Mucosa of descending colon (tissue), 3 donors: Measurements from ENCODE around the gene ACTN3. TPM values are rescaled to one million over a fixed set of nuclear protein-coding genes. Genes with fewer than 3 reads are reported as not detected.

Experiments
- ATAC-seq: fragments of 200-7000 bp; cut with Tn5 transposase; one replicate; pipeline ENCODE4 v1.9.1; 2020; ENCODE audit warnings: mild to moderate bottlenecking, moderate library complexity
- DNase-seq, 3 donors: peaks; one replicate each; pipeline ENCODE4 v3.0.0-alpha.2; 2020
- H3K36me3 ChIP-seq: fragments of 200-600 bp; one replicate; pipeline ENCODE4 v1.8.0; 2021; ENCODE audit warnings: low read depth, mild to moderate bottlenecking
- H3K4me1 ChIP-seq: fragments of 200-600 bp; one replicate; pipeline ENCODE4 v1.8.0; 2021; ENCODE audit warnings: low read depth, mild to moderate bottlenecking
- H3K4me3 ChIP-seq: fragments of 200-600 bp; one replicate; pipeline ENCODE4 v1.8.0; 2021; ENCODE audit warnings: mild to moderate bottlenecking
- H3K9me3 ChIP-seq: fragments of 200-600 bp; one replicate; pipeline ENCODE4 v1.8.0; 2021; ENCODE audit warnings: mild to moderate bottlenecking
- intact Hi-C, 2 donors: fragments of 100-400 bp; cut with DNase I in 1 of 2; cut with micrococcal nuclease in 1 of 2; formaldehyde crosslinking; loops; one replicate each; pipeline versions ENCODE4 v1.11.0 to v1.11.1; 2022; cut with DNase I, micrococcal nuclease
- total RNA-seq, 3 donors: library from RNA; stranded (reverse); fragmentation: NEBNext Ultra II Directional in 2 of 3; extraction: Animal tissue kit (Norgen Biotek cat#: 25700) in 2 of 3; gene quantifications; one replicate each; pipeline versions ENCODE4 v1.2.1 to v1.2.4, GENCODE V29; 2021 to 2023
- TF ChIP-seq, protein P1 (sequence below): fragments of 200-600 bp; IDR thresholded peaks from one replicate; pipeline ENCODE4 v1.8.0; 2022; ENCODE audit warnings: antibody characterized with exemption, mild to moderate bottlenecking
- donor health status: DM: no; HTN: no; CAD: no; lungs with moderate emphysema.
- donor health status: DM: no; HTN: no; CAD: no.
- donor health status: DM: no; HTN: yes; CAD: no.

Gene ACTN3
- total RNA-seq, 3 donors from 2014 or later, result 0.09 TPM; not detected in 2

DNA sequence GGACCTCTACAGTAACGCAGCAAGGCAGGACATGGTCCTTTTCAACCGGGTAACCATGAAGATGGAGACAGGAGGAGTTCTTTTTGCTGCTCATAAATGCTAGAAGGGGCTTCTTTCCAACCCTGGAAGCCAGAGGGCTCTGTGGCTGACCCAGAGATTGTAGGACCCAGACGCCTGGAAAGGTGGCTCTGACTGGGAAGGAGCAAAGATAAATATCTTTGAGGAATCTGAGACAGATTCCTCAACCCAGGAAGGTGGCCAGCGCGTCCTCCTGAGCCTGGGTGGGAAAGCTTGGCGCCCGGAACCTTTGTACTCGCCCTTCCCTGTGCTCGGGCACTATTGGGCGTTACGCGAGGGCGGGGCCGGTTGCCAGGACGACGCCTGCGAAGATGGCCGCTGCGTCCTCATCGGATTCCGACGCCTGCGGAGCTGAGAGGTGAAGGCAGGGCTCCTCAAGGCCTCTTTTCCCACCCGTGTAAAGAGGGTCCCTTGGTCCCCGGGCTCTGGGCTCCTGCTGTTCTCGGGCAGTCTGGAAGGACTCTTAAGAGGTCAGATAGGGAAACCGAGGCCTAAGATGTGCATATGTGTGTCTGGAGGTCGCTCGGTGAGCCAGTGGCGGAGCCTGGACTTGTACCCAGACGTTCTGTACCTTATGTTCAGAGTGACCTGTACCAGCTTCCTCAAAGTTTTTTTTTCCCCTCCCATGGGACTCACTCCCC is 36.3 kb upstream of the ACTN3 start, which contains the start of gene BBS1:
Gene BBS1, plus strand, starts transcription at position 365 of the 719 bp plus-strand sequence. Its CDS starts 25 bp downstream, at position 390.
- intact Hi-C loops, result no loop called here
- TF ChIP-seq, protein P1, sequence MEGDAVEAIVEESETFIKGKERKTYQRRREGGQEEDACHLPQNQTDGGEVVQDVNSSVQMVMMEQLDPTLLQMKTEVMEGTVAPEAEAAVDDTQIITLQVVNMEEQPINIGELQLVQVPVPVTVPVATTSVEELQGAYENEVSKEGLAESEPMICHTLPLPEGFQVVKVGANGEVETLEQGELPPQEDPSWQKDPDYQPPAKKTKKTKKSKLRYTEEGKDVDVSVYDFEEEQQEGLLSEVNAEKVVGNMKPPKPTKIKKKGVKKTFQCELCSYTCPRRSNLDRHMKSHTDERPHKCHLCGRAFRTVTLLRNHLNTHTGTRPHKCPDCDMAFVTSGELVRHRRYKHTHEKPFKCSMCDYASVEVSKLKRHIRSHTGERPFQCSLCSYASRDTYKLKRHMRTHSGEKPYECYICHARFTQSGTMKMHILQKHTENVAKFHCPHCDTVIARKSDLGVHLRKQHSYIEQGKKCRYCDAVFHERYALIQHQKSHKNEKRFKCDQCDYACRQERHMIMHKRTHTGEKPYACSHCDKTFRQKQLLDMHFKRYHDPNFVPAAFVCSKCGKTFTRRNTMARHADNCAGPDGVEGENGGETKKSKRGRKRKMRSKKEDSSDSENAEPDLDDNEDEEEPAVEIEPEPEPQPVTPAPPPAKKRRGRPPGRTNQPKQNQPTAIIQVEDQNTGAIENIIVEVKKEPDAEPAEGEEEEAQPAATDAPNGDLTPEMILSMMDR, result no peak
- peaks cover 3% of the 10 kb centered on the region for H3K36me3 ChIP-seq
- peak within 1 kb of the TSS; percentile 35 for H3K4me3 ChIP-seq
- DNase-seq, result peak; percentile 91 to 92 (median 92)
- peaks cover 4% of the 10 kb centered on the region for H3K4me1 ChIP-seq
- H3K9me3 ChIP-seq, result no peaks in the 10 kb centered on the region
- peak; percentile 100 for ATAC-seq

DNA sequence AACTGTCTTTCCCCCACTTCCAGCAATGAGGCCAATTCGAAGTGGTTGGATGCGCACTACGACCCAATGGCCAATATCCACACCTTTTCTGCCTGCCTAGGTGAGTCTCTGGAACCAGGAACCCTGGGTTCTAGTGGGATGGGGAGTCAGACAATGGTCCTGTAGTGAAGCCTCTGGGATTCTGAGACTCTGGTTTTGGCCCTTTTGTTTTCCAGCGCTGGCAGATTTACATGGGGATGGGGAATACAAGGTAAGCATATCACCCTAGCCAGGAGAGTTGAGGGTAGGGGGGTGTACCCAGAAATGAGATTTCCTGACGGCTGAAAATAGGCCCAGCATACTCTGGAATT is 35.7 kb upstream of the ACTN3 start:
- ATAC-seq, result peak; percentile 37

DNA sequence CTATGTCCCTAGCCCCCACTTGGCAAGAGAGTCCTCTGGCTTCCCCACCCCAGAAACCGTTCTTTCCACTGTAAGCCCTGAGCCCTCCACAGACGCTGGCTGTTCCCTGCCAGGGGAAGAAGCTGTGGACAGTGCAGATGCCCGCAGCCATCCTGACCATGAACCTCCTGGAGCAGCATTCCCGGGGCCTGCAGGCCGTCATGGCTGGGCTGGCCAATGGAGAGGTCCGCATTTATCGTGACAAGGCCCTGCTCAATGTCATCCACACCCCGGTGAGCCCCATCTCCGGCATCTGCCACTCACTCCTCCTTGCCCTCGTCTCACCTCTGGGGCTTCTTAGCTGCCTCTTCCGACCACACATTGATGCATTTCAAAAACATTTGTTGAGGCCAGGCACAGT is 23.1 kb upstream of the ACTN3 start:
- Histone ChIP-seq H3K9me3 (no peaks in the 10 kb centered on the region), H3K4me1 (no peaks in the 10 kb centered on the region), H3K4me3 (no peak overlapping the region), H3K36me3 (no peaks in the 10 kb centered on the region)
- no peak for ATAC-seq
- DNase-seq, result no peak
- TF ChIP-seq, protein P1, result no peak
- intact Hi-C loops, result no loop called here

More for the DNA sequence above, 35.7 kb upstream of the ACTN3 start:
- H3K4me3 ChIP-seq, result peak overlapping the region; percentile 35
- intact Hi-C loops, result no loop called here
- TF ChIP-seq, protein P1, result no peak
- no peak for DNase-seq
- H3K36me3 ChIP-seq, result peaks cover 3% of the 10 kb centered on the region
- H3K9me3 ChIP-seq, result no peaks in the 10 kb centered on the region
- H3K4me1 ChIP-seq, result peaks cover 4% of the 10 kb centered on the region

DNA sequence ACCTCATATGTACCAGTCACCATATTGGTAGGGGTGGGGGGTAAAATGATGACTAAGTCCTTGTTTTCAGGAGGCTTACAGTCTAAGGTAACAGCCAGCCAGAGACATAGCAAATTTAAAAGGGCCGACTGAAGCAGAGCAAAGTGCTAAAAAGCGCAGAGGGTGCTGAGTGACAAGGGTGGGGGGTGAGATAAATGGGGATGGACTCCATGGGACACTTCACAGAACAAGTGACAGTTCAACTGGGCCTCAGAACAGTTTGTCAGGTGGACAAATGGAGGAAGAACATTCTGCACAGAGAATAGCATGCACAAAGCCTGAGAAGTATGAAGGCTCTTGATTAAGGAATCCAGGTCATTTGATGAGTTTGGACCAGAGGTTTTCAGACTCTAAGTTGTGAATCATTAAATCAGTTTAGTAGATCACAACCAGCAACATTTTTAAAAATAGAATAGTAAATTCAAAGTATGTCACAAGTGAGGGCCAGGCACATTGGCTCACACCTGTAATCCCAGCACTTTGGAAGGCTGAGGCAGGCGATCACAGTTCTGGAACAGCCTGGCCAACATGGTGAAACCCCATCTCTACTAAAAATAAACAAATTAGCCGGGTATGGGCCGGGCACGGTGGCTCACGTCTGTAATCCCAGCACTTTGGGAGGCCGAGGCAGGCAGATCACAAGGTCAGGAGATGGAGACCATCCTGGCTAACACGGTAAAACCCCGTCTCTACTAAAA is 22.2 kb upstream of the ACTN3 start:
- no peak for ATAC-seq
- Histone ChIP-seq H3K9me3 (no peaks in the 10 kb centered on the region), H3K4me1 (no peaks in the 10 kb centered on the region), H3K36me3 (no peaks in the 10 kb centered on the region), H3K4me3 (no peak overlapping the region)
- intact Hi-C loops, result no loop called here
- no peak for DNase-seq
- TF ChIP-seq, protein P1, result no peak

DNA sequence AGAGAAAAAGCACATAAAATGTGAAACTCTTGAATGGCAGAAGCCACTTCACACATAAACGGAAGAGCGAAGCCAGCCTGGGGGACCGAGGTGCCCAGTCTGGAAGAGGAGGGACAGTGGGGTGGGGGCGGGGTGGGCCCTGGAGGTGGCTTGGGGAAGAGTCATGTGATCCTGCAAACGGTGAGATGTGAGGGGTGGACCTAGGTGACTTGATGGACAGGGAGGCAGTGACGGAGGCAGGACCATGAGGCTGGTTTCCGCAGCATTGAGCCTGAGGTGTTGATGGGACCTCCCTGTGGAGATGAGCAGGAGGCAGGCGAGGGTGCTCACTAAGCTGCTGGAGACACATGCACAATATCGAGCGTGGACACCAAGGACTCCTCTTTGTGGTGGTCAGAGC is 17.6 kb upstream of the ACTN3 start:
- DNase-seq (peak in 1 of 3 donors; percentile 21), ATAC-seq (no peak)
- Histone ChIP-seq H3K36me3 (no peaks in the 10 kb centered on the region), H3K9me3 (no peaks in the 10 kb centered on the region), H3K4me1 (no peaks in the 10 kb centered on the region), H3K4me3 (no peak overlapping the region)
- intact Hi-C loops, result no loop called here
- TF ChIP-seq, protein P1, result no peak
